ENCODE results near the gene PLCB4. TPM values are rescaled to one million over a fixed set of nuclear protein-coding genes. Genes with fewer than 3 reads are reported as not detected.

PLCB4 gene
- polyA plus RNA-seq, 3 donors, result not detected

DNA sequence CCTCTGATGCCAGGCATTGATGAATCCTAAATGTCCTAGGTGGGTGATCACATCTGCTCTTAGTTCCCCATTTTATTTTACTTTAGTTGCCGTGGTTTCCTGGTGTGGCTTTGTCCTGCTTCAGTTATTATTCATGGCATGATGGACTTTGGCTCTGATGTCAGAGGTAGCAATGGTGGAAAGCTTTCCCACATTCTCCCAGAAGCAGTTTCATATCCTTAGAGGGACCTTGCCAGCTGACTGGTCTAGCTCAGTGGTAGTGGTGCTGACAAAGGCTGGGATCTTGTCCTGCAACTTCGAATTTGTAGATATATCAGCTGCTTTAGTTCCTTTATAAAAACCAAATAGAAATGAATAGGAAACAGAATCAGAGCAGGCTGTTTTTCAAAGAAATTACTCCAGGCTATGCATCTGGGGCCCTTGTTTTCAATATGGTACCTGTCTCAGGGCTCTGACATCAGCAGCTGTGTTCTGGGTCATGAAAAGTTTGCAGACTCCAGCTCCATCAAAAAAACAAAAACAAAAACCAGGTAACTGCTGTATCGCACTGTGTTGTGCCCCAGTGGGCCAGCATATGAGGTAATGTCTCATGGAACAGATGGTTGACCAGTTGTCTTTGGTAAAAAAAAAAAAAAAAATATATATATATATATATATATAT, 133.7 kb downstream of the PLCB4 start:
- Mint-ChIP-seq H3K27ac (no peak overlapping the region), H3K9me3 (peaks cover 0 to 1% (median 0%) of the 10 kb centered on the region in 7 donors), H3K4me1 (peaks cover 2% of the 10 kb centered on the region), H3K4me3 (no peak overlapping the region), H3K27me3 (ENCODE audit: low read depth in 3 of 3) (peaks cover 0 to 3% (median 0%) of the 10 kb centered on the region in 3 donors), H3K36me3 (no peaks in the 10 kb centered on the region)
- no peak overlapping the region for H2AFZ ChIP-seq (ENCODE audit: insufficient read depth, low read depth, low read length, poor library complexity, severe bottlenecking)
- H3K27ac ChIP-seq (ENCODE audit: low read depth in 1 of 2, low read length in 2 of 2), result no peak overlapping the region
- no peak overlapping the region for H3K4me3 ChIP-seq (replicated peaks in 1 of 3; ENCODE audit: low read depth in 2 of 3, low read length in 3 of 3)
- DNase-seq, result no peak
- intact Hi-C loops (cut with micrococcal nuclease), result no loop called here
- H3K9ac ChIP-seq (ENCODE audit: insufficient read depth, low read length, poor library complexity, severe bottlenecking), result no peak overlapping the region
- no peaks in the 10 kb centered on the region for H3K36me3 ChIP-seq (replicated peaks in 1 of 2; ENCODE audit: control insufficient read depth in 1 of 2, insufficient read depth in 2 of 2, low read length in 2 of 2)
- H3K79me2 ChIP-seq (ENCODE audit: insufficient read depth, low read length), result no peaks in the 10 kb centered on the region
- H3K4me2 ChIP-seq (replicated peaks; ENCODE audit: extremely low read depth, low read length, poor library complexity, severe bottlenecking), result no peak overlapping the region
- no peaks in the 10 kb centered on the region for H3K27me3 ChIP-seq (ENCODE audit: control insufficient read depth in 2 of 2, insufficient read depth in 2 of 2, low read length in 2 of 2)
- no peaks in the 10 kb centered on the region for H3K4me1 ChIP-seq (ENCODE audit: control insufficient read depth in 1 of 2, insufficient read depth in 2 of 2, low read length in 2 of 2)
- no peaks in the 10 kb centered on the region for H4K20me1 ChIP-seq (ENCODE audit: insufficient read depth, low read length)
- no CpG with 5 or more reads among the region's 3 CpGs for WGBS (ENCODE audit: insufficient coverage)
- TF ChIP-seq, protein P1, sequence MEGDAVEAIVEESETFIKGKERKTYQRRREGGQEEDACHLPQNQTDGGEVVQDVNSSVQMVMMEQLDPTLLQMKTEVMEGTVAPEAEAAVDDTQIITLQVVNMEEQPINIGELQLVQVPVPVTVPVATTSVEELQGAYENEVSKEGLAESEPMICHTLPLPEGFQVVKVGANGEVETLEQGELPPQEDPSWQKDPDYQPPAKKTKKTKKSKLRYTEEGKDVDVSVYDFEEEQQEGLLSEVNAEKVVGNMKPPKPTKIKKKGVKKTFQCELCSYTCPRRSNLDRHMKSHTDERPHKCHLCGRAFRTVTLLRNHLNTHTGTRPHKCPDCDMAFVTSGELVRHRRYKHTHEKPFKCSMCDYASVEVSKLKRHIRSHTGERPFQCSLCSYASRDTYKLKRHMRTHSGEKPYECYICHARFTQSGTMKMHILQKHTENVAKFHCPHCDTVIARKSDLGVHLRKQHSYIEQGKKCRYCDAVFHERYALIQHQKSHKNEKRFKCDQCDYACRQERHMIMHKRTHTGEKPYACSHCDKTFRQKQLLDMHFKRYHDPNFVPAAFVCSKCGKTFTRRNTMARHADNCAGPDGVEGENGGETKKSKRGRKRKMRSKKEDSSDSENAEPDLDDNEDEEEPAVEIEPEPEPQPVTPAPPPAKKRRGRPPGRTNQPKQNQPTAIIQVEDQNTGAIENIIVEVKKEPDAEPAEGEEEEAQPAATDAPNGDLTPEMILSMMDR (IDR thresholded peaks at IDR 0.05), result no peak
- H3K9me3 ChIP-seq (replicated peaks in 1 of 2; ENCODE audit: control insufficient read depth in 1 of 2, insufficient read depth in 1 of 2, low read length in 2 of 2), result no peaks in the 10 kb centered on the region

GRCh38 chr20:9203081-9203447, 134.2 kb downstream of the PLCB4 start:
- H4K20me1 ChIP-seq (ENCODE audit: insufficient read depth, low read length), result no peaks in the 10 kb centered on the region
- peaks cover 2% of the 10 kb centered on the region for H3K4me1 Mint-ChIP-seq
- no peaks in the 10 kb centered on the region for H3K36me3 ChIP-seq (replicated peaks in 1 of 2; ENCODE audit: control insufficient read depth in 1 of 2, insufficient read depth in 2 of 2, low read length in 2 of 2)
- H3K9me3 ChIP-seq (replicated peaks in 1 of 2; ENCODE audit: control insufficient read depth in 1 of 2, insufficient read depth in 1 of 2, low read length in 2 of 2), result no peaks in the 10 kb centered on the region
- H2AFZ ChIP-seq (ENCODE audit: insufficient read depth, low read depth, low read length, poor library complexity, severe bottlenecking), result no peak overlapping the region
- H3K4me2 ChIP-seq (replicated peaks; ENCODE audit: extremely low read depth, low read length, poor library complexity, severe bottlenecking), result no peak overlapping the region
- no peak overlapping the region for H3K4me3 Mint-ChIP-seq
- H3K27me3 ChIP-seq (ENCODE audit: control insufficient read depth in 2 of 2, insufficient read depth in 2 of 2, low read length in 2 of 2), result no peaks in the 10 kb centered on the region
- H3K27ac ChIP-seq (ENCODE audit: low read depth in 1 of 2, low read length in 2 of 2), result no peak overlapping the region
- TF ChIP-seq, protein P1 (IDR thresholded peaks at IDR 0.05), result no peak
- no peaks in the 10 kb centered on the region for H3K36me3 Mint-ChIP-seq
- H3K27me3 Mint-ChIP-seq (ENCODE audit: low read depth in 3 of 3), result peaks cover 0 to 3% (median 0%) of the 10 kb centered on the region in 3 donors
- H3K9me3 Mint-ChIP-seq, result peaks cover 0 to 1% (median 0%) of the 10 kb centered on the region in 7 donors
- H3K9ac ChIP-seq (ENCODE audit: insufficient read depth, low read length, poor library complexity, severe bottlenecking), result no peak overlapping the region
- H3K4me1 ChIP-seq (ENCODE audit: control insufficient read depth in 1 of 2, insufficient read depth in 2 of 2, low read length in 2 of 2), result no peaks in the 10 kb centered on the region
- DNase-seq, result no peak
- no peak overlapping the region for H3K27ac Mint-ChIP-seq
- intact Hi-C loops (cut with micrococcal nuclease), result no loop called here
- H3K79me2 ChIP-seq (ENCODE audit: insufficient read depth, low read length), result no peaks in the 10 kb centered on the region
- no peak overlapping the region for H3K4me3 ChIP-seq (replicated peaks in 1 of 3; ENCODE audit: low read depth in 2 of 3, low read length in 3 of 3)

All from CD14-positive monocyte (primary cell).